ENCODE measurements around the gene FER.
"Not testable (repeated sequence)": the region's sequence is repeated elsewhere in the genome, so short reads cannot be mapped to it uniquely, and the experiment has no call there.

FER gene

GRCh38 chr5:109025729-109026128 lies 278.0 kb downstream of the FER start:
- H3K4me3 ChIP-seq (ENCODE audit: insufficient read depth, low read depth, low read length); H3K9me3 ChIP-seq (ENCODE audit: control insufficient read depth, low read length); H3K4me1 ChIP-seq (ENCODE audit: control insufficient read depth, insufficient read depth, low read length); H3K27me3 ChIP-seq (ENCODE audit: control insufficient read depth, insufficient read depth, low read length, poor library complexity, severe bottlenecking); H3K27ac ChIP-seq (ENCODE audit: insufficient read depth, low read depth, low read length, poor library complexity, severe bottlenecking); H3K36me3 ChIP-seq (ENCODE audit: control insufficient read depth, insufficient read depth, low read length): not testable (repeated sequence)
- 46% methylated on average over 1 of the region's 1 CpG; no CpG with 5 or more reads in 1 of the 2 experiments for WGBS, 2 experiments

- no peaks in the 10 kb centered on the region for H3K9me3 ChIP-seq (ENCODE audit: control insufficient read depth, low read length)
- no peaks in the 10 kb centered on the region for H3K36me3 ChIP-seq (ENCODE audit: control insufficient read depth, insufficient read depth, low read length)
- no peak overlapping the region for H3K27ac ChIP-seq (ENCODE audit: insufficient read depth, low read depth, low read length, poor library complexity, severe bottlenecking)
- H3K27me3 ChIP-seq (ENCODE audit: control insufficient read depth, insufficient read depth, low read length, poor library complexity, severe bottlenecking) = no peaks in the 10 kb centered on the region
- H3K4me1 ChIP-seq (ENCODE audit: control insufficient read depth, insufficient read depth, low read length) = no peaks in the 10 kb centered on the region
- no peak overlapping the region for H3K4me3 ChIP-seq (ENCODE audit: insufficient read depth, low read depth, low read length)
- 100% methylated on average over 1 of the region's 1 CpG; no CpG with 5 or more reads in 1 of the 2 experiments for WGBS, 2 experiments
These were observed 280.4 kb downstream of the FER start for GRCh38 chr5:109027983-109028607.

- H3K36me3 ChIP-seq (ENCODE audit: control insufficient read depth, insufficient read depth, low read length) = no peaks in the 10 kb centered on the region
- no peaks in the 10 kb centered on the region for H3K27me3 ChIP-seq (ENCODE audit: control insufficient read depth, insufficient read depth, low read length, poor library complexity, severe bottlenecking)
- no peaks in the 10 kb centered on the region for H3K9me3 ChIP-seq (ENCODE audit: control insufficient read depth, low read length)
- WGBS, 2 experiments = 89 to 91% methylated on average over 1 of the region's 2 CpGs
- no peaks in the 10 kb centered on the region for H3K4me1 ChIP-seq (ENCODE audit: control insufficient read depth, insufficient read depth, low read length)
- H3K4me3 ChIP-seq (ENCODE audit: insufficient read depth, low read depth, low read length) = no peak overlapping the region
- no peak overlapping the region for H3K27ac ChIP-seq (ENCODE audit: insufficient read depth, low read depth, low read length, poor library complexity, severe bottlenecking)
These were observed 281.1 kb downstream of the FER start for GRCh38 chr5:109028608-109029299.

- 83 to 93% methylated on average over 1 of the region's 1 CpG for WGBS, 2 experiments
These were observed 282.1 kb downstream of the FER start for GRCh38 chr5:109029847-109030246.

GRCh38 chr5:109030360-109031143 lies 282.9 kb downstream of the FER start:
- Histone ChIP-seq H3K36me3 (ENCODE audit: control insufficient read depth, insufficient read depth, low read length) (no peaks in the 10 kb centered on the region), H3K9me3 (ENCODE audit: control insufficient read depth, low read length) (no peaks in the 10 kb centered on the region), H3K4me1 (ENCODE audit: control insufficient read depth, insufficient read depth, low read length) (no peaks in the 10 kb centered on the region), H3K27me3 (ENCODE audit: control insufficient read depth, insufficient read depth, low read length, poor library complexity, severe bottlenecking) (no peaks in the 10 kb centered on the region), H3K27ac (ENCODE audit: insufficient read depth, low read depth, low read length, poor library complexity, severe bottlenecking) (no peak overlapping the region), H3K4me3 (ENCODE audit: insufficient read depth, low read depth, low read length) (no peak overlapping the region)
- 71 to 79% methylated on average over 2 of the region's 2 CpGs for WGBS, 2 experiments

More at GRCh38 chr5:109029847-109030246, 282.1 kb downstream of the FER start:
- Histone ChIP-seq H3K27me3 (ENCODE audit: control insufficient read depth, insufficient read depth, low read length, poor library complexity, severe bottlenecking) (no peaks in the 10 kb centered on the region), H3K9me3 (ENCODE audit: control insufficient read depth, low read length) (no peaks in the 10 kb centered on the region), H3K4me3 (ENCODE audit: insufficient read depth, low read depth, low read length) (no peak overlapping the region), H3K4me1 (ENCODE audit: control insufficient read depth, insufficient read depth, low read length) (no peaks in the 10 kb centered on the region), H3K36me3 (ENCODE audit: control insufficient read depth, insufficient read depth, low read length) (no peaks in the 10 kb centered on the region), H3K27ac (ENCODE audit: insufficient read depth, low read depth, low read length, poor library complexity, severe bottlenecking) (no peak overlapping the region)

GRCh38 chr5:109034306-109034705 lies 286.6 kb downstream of the FER start:
- no peaks in the 10 kb centered on the region for H3K36me3 ChIP-seq (ENCODE audit: control insufficient read depth, insufficient read depth, low read length)
- H3K27ac ChIP-seq (ENCODE audit: insufficient read depth, low read depth, low read length, poor library complexity, severe bottlenecking) = no peak overlapping the region
- 95 to 100% methylated on average over 1 of the region's 1 CpG for WGBS, 2 experiments
- H3K4me3 ChIP-seq (ENCODE audit: insufficient read depth, low read depth, low read length) = no peak overlapping the region
- H3K9me3 ChIP-seq (ENCODE audit: control insufficient read depth, low read length) = no peaks in the 10 kb centered on the region
- no peaks in the 10 kb centered on the region for H3K27me3 ChIP-seq (ENCODE audit: control insufficient read depth, insufficient read depth, low read length, poor library complexity, severe bottlenecking)
- no peaks in the 10 kb centered on the region for H3K4me1 ChIP-seq (ENCODE audit: control insufficient read depth, insufficient read depth, low read length)

GRCh38 chr5:109035436-109035835 lies 287.7 kb downstream of the FER start:
- H3K4me3 ChIP-seq (ENCODE audit: insufficient read depth, low read depth, low read length) = no peak overlapping the region
- H3K36me3 ChIP-seq (ENCODE audit: control insufficient read depth, insufficient read depth, low read length) = no peaks in the 10 kb centered on the region
- H3K27ac ChIP-seq (ENCODE audit: insufficient read depth, low read depth, low read length, poor library complexity, severe bottlenecking) = no peak overlapping the region
- no peaks in the 10 kb centered on the region for H3K4me1 ChIP-seq (ENCODE audit: control insufficient read depth, insufficient read depth, low read length)
- 94 to 99% methylated on average over 3 to 4 of the region's 4 CpGs for WGBS, 2 experiments
- no peaks in the 10 kb centered on the region for H3K27me3 ChIP-seq (ENCODE audit: control insufficient read depth, insufficient read depth, low read length, poor library complexity, severe bottlenecking)
- H3K9me3 ChIP-seq (ENCODE audit: control insufficient read depth, low read length) = no peaks in the 10 kb centered on the region

GRCh38 chr5:109038209-109038840 lies 290.6 kb downstream of the FER start:
- Histone ChIP-seq H3K4me3 (ENCODE audit: insufficient read depth, low read depth, low read length) (no peak overlapping the region), H3K36me3 (ENCODE audit: control insufficient read depth, insufficient read depth, low read length) (no peaks in the 10 kb centered on the region), H3K4me1 (ENCODE audit: control insufficient read depth, insufficient read depth, low read length) (no peaks in the 10 kb centered on the region), H3K9me3 (ENCODE audit: control insufficient read depth, low read length) (no peaks in the 10 kb centered on the region), H3K27me3 (ENCODE audit: control insufficient read depth, insufficient read depth, low read length, poor library complexity, severe bottlenecking) (no peaks in the 10 kb centered on the region), H3K27ac (ENCODE audit: insufficient read depth, low read depth, low read length, poor library complexity, severe bottlenecking) (no peak overlapping the region)
- no CpG with 5 or more reads among the region's 2 CpGs for WGBS, 2 experiments

GRCh38 chr5:109041317-109041716 lies 293.6 kb downstream of the FER start:
- H3K9me3 ChIP-seq (ENCODE audit: control insufficient read depth, low read length) = no peaks in the 10 kb centered on the region
- H3K36me3 ChIP-seq (ENCODE audit: control insufficient read depth, insufficient read depth, low read length) = no peaks in the 10 kb centered on the region
- no peaks in the 10 kb centered on the region for H3K27me3 ChIP-seq (ENCODE audit: control insufficient read depth, insufficient read depth, low read length, poor library complexity, severe bottlenecking)
- no peak overlapping the region for H3K4me3 ChIP-seq (ENCODE audit: insufficient read depth, low read depth, low read length)
- no peak overlapping the region for H3K27ac ChIP-seq (ENCODE audit: insufficient read depth, low read depth, low read length, poor library complexity, severe bottlenecking)
- 96% methylated on average over 3 of the region's 3 CpGs for WGBS, 2 experiments
- H3K4me1 ChIP-seq (ENCODE audit: control insufficient read depth, insufficient read depth, low read length) = no peaks in the 10 kb centered on the region

- H3K9me3 ChIP-seq (ENCODE audit: control insufficient read depth, low read length) = no peaks in the 10 kb centered on the region
- H3K36me3 ChIP-seq (ENCODE audit: control insufficient read depth, insufficient read depth, low read length) = no peaks in the 10 kb centered on the region
- H3K4me3 ChIP-seq (ENCODE audit: insufficient read depth, low read depth, low read length) = no peak overlapping the region
- H3K27me3 ChIP-seq (ENCODE audit: control insufficient read depth, insufficient read depth, low read length, poor library complexity, severe bottlenecking) = no peaks in the 10 kb centered on the region
- H3K27ac ChIP-seq (ENCODE audit: insufficient read depth, low read depth, low read length, poor library complexity, severe bottlenecking) = no peak overlapping the region
- no peaks in the 10 kb centered on the region for H3K4me1 ChIP-seq (ENCODE audit: control insufficient read depth, insufficient read depth, low read length)
- 100% methylated on average over 2 of the region's 2 CpGs for WGBS, 2 experiments
These were observed 298.0 kb downstream of the FER start for GRCh38 chr5:109045710-109046109.
